Stimulated activated CD4-positive, alpha-beta T cell treated with anti-CD3 and anti-CD28 coated beads, Interleukin-4, amount 100 ng/mL, for 1 hour (primary cell): Measurements from ENCODE around the gene TASP1.
"Not testable (repeated sequence)": the region's sequence is repeated elsewhere in the genome, so short reads cannot be mapped to it uniquely, and the experiment has no call there.

ENCODE experiments used
- DNase-seq: peaks from one replicate; pipeline ENCODE4 v3.0.0-alpha.2; 2020

Gene TASP1

GRCh38 chr20:13395232-13395631, 243.5 kb downstream of the TASP1 start:
- DNase-seq: no peak

- DNase-seq: no peak
Measured at GRCh38 chr20:13392391-13392790, 246.3 kb downstream of the TASP1 start.

GRCh38 chr20:13389115-13389514, 249.6 kb downstream of the TASP1 start:
- no peak for DNase-seq

- DNase-seq: no peak
Measured at GRCh38 chr20:13384132-13384531, 254.6 kb downstream of the TASP1 start.

- no peak for DNase-seq
Measured at GRCh38 chr20:13382786-13383185, 255.9 kb downstream of the TASP1 start.

GRCh38 chr20:13380497-13381229, 258.1 kb downstream of the TASP1 start:
- not testable (repeated sequence) for DNase-seq

- DNase-seq: no peak
Measured at GRCh38 chr20:13373400-13373799, 265.3 kb downstream of the TASP1 start.

- DNase-seq: no peak
Measured at GRCh38 chr20:13364278-13365170, 274.2 kb downstream of the TASP1 start.

GRCh38 chr20:13363473-13363872, 275.3 kb downstream of the TASP1 start:
- no peak for DNase-seq

- DNase-seq: not testable (repeated sequence)
Measured at GRCh38 chr20:13362165-13362564, 276.6 kb downstream of the TASP1 start.

- DNase-seq: not testable (repeated sequence)
Measured at GRCh38 chr20:13358936-13359335, 279.8 kb downstream of the TASP1 start.

GRCh38 chr20:13357782-13358181, 280.9 kb downstream of the TASP1 start:
- not testable (repeated sequence) for DNase-seq

GRCh38 chr20:13356591-13356990, 282.1 kb downstream of the TASP1 start:
- no peak for DNase-seq

GRCh38 chr20:13355941-13356486, 282.7 kb downstream of the TASP1 start:
- DNase-seq: no peak

- DNase-seq: no peak
Measured at GRCh38 chr20:13355411-13355810, 283.3 kb downstream of the TASP1 start.

GRCh38 chr20:13353261-13353945, 285.3 kb downstream of the TASP1 start:
- no peak for DNase-seq

- DNase-seq: no peak
Measured at GRCh38 chr20:13349235-13349604, 289.5 kb downstream of the TASP1 start.

- no peak for DNase-seq
Measured at GRCh38 chr20:13348311-13349234, 290.2 kb downstream of the TASP1 start.

- no peak for DNase-seq
Measured at GRCh38 chr20:13344671-13345070, 294.1 kb downstream of the TASP1 start.

GRCh38 chr20:13342469-13343242, 296.1 kb downstream of the TASP1 start:
- DNase-seq: no peak

GRCh38 chr20:13341737-13342393, 296.9 kb downstream of the TASP1 start:
- DNase-seq: no peak
